GM18867 (cell line): ENCODE results near the gene CCNF.
"Not testable (repeated sequence)": the region's sequence is repeated elsewhere in the genome, so short reads cannot be mapped to it uniquely, and the experiment has no call there.

Experiments used
- ATAC-seq: cut with Tn5 transposase; IDR thresholded peaks from one replicate; pipeline ENCODE4 v1.9.1; 2021; ENCODE audit warnings: mild to moderate bottlenecking, moderate library complexity; ENCODE audit not compliant: unreplicated experiment

Gene CCNF

GRCh38 chr16:2471016-2471652 lies 41.9 kb downstream of the CCNF start, which contains the start of gene NTN3:
NTN3 (plus strand) TSS chr16:2471297; CDS start chr16:2471702, 405 bp downstream.
- ATAC-seq: no peak

DNA sequence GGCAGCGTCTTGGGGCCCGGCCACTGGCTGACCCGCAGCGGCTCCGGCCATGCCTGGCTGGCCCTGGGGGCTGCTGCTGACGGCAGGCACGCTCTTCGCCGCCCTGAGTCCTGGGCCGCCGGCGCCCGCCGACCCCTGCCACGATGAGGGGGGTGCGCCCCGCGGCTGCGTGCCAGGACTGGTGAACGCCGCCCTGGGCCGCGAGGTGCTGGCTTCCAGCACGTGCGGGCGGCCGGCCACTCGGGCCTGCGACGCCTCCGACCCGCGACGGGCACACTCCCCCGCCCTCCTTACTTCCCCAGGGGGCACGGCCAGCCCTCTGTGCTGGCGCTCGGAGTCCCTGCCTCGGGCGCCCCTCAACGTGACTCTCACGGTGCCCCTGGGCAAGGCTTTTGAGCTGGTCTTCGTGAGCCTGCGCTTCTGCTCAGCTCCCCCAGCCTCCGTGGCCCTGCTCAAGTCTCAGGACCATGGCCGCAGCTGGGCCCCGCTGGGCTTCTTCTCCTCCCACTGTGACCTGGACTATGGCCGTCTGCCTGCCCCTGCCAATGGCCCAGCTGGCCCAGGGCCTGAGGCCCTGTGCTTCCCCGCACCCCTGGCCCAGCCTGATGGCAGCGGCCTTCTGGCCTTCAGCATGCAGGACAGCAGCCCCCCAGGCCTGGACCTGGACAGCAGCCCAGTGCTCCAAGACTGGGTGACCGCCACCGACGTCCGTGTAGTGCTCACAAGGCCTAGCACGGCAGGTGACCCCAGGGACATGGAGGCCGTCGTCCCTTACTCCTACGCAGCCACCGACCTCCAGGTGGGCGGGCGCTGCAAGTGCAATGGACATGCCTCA lies 42.6 kb downstream of the CCNF start:
- no peak for ATAC-seq

DNA sequence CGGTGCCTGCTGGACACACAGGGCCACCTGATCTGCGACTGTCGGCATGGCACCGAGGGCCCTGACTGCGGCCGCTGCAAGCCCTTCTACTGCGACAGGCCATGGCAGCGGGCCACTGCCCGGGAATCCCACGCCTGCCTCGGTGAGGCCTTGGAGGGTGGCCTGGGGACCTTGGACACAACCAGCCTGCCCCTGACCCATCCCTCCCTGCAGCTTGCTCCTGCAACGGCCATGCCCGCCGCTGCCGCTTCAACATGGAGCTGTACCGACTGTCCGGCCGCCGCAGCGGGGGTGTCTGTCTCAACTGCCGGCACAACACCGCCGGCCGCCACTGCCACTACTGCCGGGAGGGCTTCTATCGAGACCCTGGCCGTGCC lies 43.2 kb downstream of the CCNF start:
- no peak for ATAC-seq

DNA sequence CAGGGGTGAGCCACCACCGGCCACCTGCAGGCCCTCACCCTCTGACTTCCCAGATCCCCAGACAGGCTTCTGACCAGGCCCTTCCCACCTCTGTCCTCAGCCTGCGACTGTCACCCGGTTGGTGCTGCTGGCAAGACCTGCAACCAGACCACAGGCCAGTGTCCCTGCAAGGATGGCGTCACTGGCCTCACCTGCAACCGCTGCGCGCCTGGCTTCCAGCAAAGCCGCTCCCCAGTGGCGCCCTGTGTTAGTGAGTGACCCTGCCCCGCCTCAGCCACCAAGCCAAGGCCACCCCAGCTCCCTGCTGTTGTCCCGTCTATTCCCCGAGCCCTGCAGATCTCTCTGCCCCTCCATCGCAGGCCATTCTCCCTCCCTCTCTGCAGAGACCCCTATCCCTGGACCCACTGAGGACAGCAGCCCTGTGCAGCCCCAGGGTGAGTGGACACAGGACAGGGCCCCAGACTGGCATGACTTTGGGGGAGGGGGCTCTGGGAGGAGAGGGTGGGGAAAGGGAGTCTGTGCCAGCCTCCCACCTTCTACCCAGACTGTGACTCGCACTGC lies 43.7 kb downstream of the CCNF start:
- ATAC-seq: no peak

- ATAC-seq: no peak
Observed at GRCh38 chr16:2473446-2473926, 44.2 kb downstream of the CCNF start.

- peak; percentile 32 for ATAC-seq
Observed at GRCh38 chr16:2473999-2474876, 45.0 kb downstream of the CCNF start.

GRCh38 chr16:2474877-2475412 lies 45.7 kb downstream of the CCNF start, which contains the start of gene TBC1D24:
TBC1D24 (plus strand) TSS chr16:2475127; CDS start chr16:2496149, 21,022 bp downstream.
- peak; percentile 65 for ATAC-seq

DNA sequence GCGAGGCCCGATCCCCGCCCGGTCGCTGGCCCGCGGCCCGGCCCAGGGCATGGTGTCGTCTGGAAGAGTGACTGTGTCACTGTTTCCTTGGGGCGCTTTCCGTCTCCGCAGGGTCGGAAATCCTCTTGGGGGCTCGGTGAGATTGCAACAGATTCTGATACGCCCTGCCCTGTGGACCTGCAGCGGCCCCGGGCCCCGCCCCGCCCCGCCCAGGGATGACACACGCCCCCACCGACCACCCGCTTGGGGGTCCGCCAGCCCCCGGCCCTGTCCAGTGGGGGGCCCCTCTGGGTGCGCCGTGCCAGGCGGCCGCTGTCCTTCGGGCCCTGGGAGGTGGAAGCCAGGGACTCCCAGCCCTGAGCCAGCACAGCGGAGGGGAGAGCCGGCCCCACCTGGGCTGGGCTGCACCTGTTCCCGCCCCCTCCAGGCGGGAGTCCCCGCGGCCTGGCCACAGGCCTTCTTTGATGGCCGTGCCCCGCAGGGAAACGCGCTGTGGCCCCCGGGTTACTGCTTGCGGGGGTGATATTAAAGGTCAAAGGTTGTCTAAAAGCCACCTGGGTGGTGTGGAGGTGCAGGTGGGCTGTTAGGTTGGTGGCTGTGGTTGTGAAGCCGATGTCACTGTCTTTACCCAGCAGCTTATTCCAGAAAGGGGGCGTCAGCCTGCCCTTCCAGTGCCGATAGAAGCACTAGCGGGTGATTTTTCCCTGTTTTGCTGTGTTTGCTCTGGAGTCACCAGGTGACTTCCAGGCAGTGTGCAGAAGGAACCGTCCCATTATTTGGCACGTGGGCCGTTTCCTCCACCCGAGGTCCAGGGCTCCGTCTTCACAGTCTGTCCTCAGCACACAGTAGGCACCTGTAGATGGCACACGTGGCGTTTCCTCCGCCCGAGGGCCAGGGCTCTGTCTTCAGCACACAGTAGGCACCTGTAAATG lies 46.4 kb downstream of the CCNF start:
- ATAC-seq: peak; percentile 20

- no peak for ATAC-seq
Observed at GRCh38 chr16:2476345-2476720, 47.1 kb downstream of the CCNF start.

DNA sequence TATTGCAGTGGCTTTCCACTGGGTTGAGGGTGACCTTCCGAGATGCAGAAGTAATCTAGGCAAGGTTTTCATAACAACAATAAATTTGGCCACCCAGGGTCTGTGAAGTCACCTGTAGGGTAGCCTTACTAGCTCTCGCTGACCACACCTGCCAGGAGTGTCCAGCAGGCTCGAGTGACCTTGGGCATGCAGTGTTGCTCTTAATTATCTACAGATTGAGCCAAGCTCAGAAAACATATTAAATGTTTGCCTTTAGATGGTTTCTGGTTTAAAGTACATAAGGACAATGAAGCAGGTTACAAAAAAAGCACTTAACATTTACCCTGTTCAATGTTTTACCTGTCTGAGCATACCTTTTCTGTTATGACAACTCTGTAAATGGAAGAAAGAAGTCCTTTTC lies 47.5 kb downstream of the CCNF start:
- no peak for ATAC-seq

DNA sequence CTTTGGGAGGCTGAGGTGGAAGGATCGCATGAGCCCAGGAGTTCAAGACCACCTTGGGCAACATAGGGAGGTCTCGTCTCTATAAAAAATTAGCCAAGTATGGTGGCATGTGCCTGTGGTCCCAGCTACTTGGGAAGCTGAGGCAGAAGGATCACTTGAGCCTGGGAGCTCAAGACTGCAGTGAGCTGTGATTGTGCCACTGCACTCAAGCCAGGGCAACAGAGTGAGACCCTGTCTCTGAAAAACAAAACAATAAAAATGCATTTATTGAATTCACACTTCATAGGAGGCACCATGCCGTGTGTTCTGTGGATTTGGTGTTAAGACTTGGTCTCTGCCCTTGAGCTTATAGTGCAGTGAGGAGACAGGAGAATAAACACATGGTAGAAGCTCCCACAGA lies 48.1 kb downstream of the CCNF start:
- ATAC-seq: no peak

GRCh38 chr16:2478279-2478678 lies 49.0 kb downstream of the CCNF start:
- ATAC-seq: no peak

DNA sequence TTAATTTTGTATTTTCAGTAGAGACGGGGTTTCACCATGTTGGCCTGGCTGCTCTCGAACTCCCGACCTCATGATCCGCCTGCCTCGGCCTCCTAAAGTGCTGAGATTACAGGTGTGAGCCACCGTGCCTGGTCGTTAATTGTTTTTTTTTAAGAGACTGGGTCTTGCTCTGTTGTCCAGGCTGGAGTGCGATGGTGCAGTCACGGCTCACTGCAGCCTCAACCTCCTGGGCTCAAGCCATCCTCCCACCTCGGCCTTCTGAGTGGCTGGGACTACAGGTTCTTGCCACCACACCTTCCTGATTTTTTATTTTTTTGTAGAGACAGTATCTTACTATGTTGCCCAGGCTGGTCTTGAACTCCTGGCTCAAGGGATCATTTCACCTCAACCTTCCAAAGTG lies 50.7 kb downstream of the CCNF start:
- not testable (repeated sequence) for ATAC-seq

GRCh38 chr16:2480948-2481347 lies 51.7 kb downstream of the CCNF start:
- no peak for ATAC-seq

DNA sequence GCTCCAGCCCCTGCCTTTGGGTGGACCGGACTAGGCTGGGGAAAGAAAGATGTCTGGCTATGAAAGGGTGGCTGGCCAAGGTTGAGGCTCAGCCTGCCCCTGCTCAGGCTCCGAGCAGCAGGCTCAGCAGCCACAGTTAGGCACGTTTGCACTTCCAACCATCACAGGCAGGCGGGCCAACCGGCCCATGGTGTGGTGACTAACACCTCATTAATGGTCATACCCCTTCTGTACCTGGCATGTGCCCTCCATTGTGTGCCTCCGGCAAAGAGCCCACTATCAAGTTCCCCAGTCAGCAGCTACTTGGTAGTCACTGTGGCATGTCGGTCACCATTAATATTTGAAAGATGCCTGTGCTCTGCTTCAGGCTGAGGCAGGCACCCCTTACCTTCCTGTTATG lies 52.4 kb downstream of the CCNF start:
- ATAC-seq: no peak

DNA sequence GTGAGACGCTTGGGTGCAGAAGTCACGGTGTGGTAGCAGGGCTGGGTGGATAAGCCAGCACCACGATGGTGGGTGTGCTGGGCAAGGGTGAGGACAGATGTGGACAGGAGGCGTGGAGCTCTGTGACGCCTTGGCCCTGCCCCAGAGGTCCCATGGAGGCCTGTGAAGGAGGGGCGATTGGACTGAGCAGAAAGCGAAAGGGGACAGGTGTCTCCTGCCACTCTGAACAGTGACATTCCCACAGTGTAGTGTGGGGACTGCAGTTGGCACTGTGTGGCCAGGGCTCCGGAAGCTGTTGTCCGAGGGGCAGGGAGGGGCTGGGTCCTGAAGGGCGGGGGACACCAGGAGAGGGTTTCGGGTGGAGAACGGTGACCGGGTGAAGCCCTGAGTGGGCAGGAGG lies 53.0 kb downstream of the CCNF start:
- ATAC-seq: no peak

GRCh38 chr16:2482708-2483534 lies 53.7 kb downstream of the CCNF start:
- no peak for ATAC-seq
